Activated naive CD4-positive, alpha-beta T cell treated with anti-CD3 and anti-CD28 coated beads, Interleukin-2, amount 10 ng/mL, durations not matched to agents 7 days and 5 days (primary cell): ENCODE results near the gene ITGA6.
"Not testable (repeated sequence)": the region's sequence is repeated elsewhere in the genome, so short reads cannot be mapped to it uniquely, and the experiment has no call there.

Experiments used
- CTCF ChIA-PET: fragments of 350-600 bp; sonication (Branson Sonifier 250); formaldehyde crosslinking; loops from one replicate; lab custom pipeline; 2021; ENCODE audit warnings: antibody characterized with exemption; lab: Charles Lee
- DNase-seq: peaks from one replicate; pipeline ENCODE4 v3.0.0-alpha.2; 2020
- H3K27ac Mint-ChIP-seq: one replicate; pipeline ENCODE4 v1.8.0; 2021; ENCODE audit warnings: mild to moderate bottlenecking, moderate library complexity, mixed read lengths
- H3K27me3 Mint-ChIP-seq: one replicate; pipeline ENCODE4 v1.8.0; 2021; ENCODE audit warnings: mild to moderate bottlenecking, mixed read lengths
- H3K36me3 Mint-ChIP-seq: one replicate; pipeline ENCODE4 v1.8.0; 2021; ENCODE audit warnings: mixed read lengths
- H3K4me1 Mint-ChIP-seq: one replicate; pipeline ENCODE4 v1.8.0; 2021; ENCODE audit warnings: mixed read lengths
- H3K4me3 Mint-ChIP-seq: one replicate; pipeline ENCODE4 v1.8.0; 2021; ENCODE audit warnings: mild to moderate bottlenecking, moderate library complexity, mixed read lengths
- H3K9me3 Mint-ChIP-seq: one replicate; pipeline ENCODE4 v1.8.0; 2021; ENCODE audit warnings: mixed read lengths

Gene ITGA6

GRCh38 chr2:172512810-172513523 is 85.6 kb downstream of the ITGA6 start:
- CTCF ChIA-PET: no interaction called here
- H3K4me3 Mint-ChIP-seq: no peak overlapping the region
- peaks cover 66% of the 10 kb centered on the region for H3K36me3 Mint-ChIP-seq
- H3K4me1 Mint-ChIP-seq: peaks cover 19% of the 10 kb centered on the region
- no peaks in the 10 kb centered on the region for H3K27me3 Mint-ChIP-seq
- DNase-seq: no peak
- no peak overlapping the region for H3K27ac Mint-ChIP-seq
- H3K9me3 Mint-ChIP-seq: peaks cover 48% of the 10 kb centered on the region

GRCh38 chr2:172513524-172513900 is 86.1 kb downstream of the ITGA6 start:
- peaks cover 52% of the 10 kb centered on the region for H3K9me3 Mint-ChIP-seq
- H3K27ac Mint-ChIP-seq: no peak overlapping the region
- CTCF ChIA-PET: no interaction called here
- H3K4me3 Mint-ChIP-seq: no peak overlapping the region
- peaks cover 18% of the 10 kb centered on the region for H3K4me1 Mint-ChIP-seq
- H3K36me3 Mint-ChIP-seq: peaks cover 60% of the 10 kb centered on the region
- no peaks in the 10 kb centered on the region for H3K27me3 Mint-ChIP-seq
- DNase-seq: no peak

- H3K27ac Mint-ChIP-seq: no peak overlapping the region
- CTCF ChIA-PET: no interaction called here
- no peak for DNase-seq
- peaks cover 60% of the 10 kb centered on the region for H3K36me3 Mint-ChIP-seq
- H3K27me3 Mint-ChIP-seq: no peaks in the 10 kb centered on the region
- H3K4me3 Mint-ChIP-seq: no peak overlapping the region
- peaks cover 17% of the 10 kb centered on the region for H3K4me1 Mint-ChIP-seq
- H3K9me3 Mint-ChIP-seq: peaks cover 58% of the 10 kb centered on the region
These were observed 86.7 kb downstream of the ITGA6 start for GRCh38 chr2:172513935-172514586.

GRCh38 chr2:172516299-172516698 is 88.9 kb downstream of the ITGA6 start:
- no peak for DNase-seq
- Mint-ChIP-seq H3K9me3 (peaks cover 66% of the 10 kb centered on the region), H3K27ac (no peak overlapping the region), H3K4me3 (no peak overlapping the region), H3K4me1 (peaks cover 4% of the 10 kb centered on the region), H3K36me3 (peaks cover 60% of the 10 kb centered on the region), H3K27me3 (no peaks in the 10 kb centered on the region)
- CTCF ChIA-PET: no interaction called here

- CTCF ChIA-PET: no interaction called here
- H3K4me3 Mint-ChIP-seq: no peak overlapping the region
These were observed 91.6 kb downstream of the ITGA6 start for GRCh38 chr2:172518995-172519394.

GRCh38 chr2:172525601-172526000 is 98.2 kb downstream of the ITGA6 start:
- H3K36me3 Mint-ChIP-seq: peaks cover 59% of the 10 kb centered on the region
- CTCF ChIA-PET: no interaction called here
- DNase-seq: no peak

More at GRCh38 chr2:172518995-172519394, 91.6 kb downstream of the ITGA6 start:
- H3K36me3 Mint-ChIP-seq: peaks cover 49% of the 10 kb centered on the region
- peaks cover 48% of the 10 kb centered on the region for H3K9me3 Mint-ChIP-seq
- no peak overlapping the region for H3K27ac Mint-ChIP-seq
- DNase-seq: no peak
- H3K4me1 Mint-ChIP-seq: no peaks in the 10 kb centered on the region
- H3K27me3 Mint-ChIP-seq: no peaks in the 10 kb centered on the region

GRCh38 chr2:172531309-172531708 is 103.9 kb downstream of the ITGA6 start:
- CTCF ChIA-PET: no interaction called here
- Mint-ChIP-seq H3K27me3 (no peaks in the 10 kb centered on the region), H3K36me3 (peaks cover 71% of the 10 kb centered on the region), H3K4me1 (no peaks in the 10 kb centered on the region), H3K4me3 (no peak overlapping the region), H3K27ac (no peak overlapping the region), H3K9me3 (peaks cover 64% of the 10 kb centered on the region)
- DNase-seq: no peak

More at GRCh38 chr2:172525601-172526000, 98.2 kb downstream of the ITGA6 start:
- no peak overlapping the region for H3K4me3 Mint-ChIP-seq
- no peaks in the 10 kb centered on the region for H3K4me1 Mint-ChIP-seq
- no peaks in the 10 kb centered on the region for H3K27me3 Mint-ChIP-seq
- H3K27ac Mint-ChIP-seq: no peak overlapping the region
- peaks cover 56% of the 10 kb centered on the region for H3K9me3 Mint-ChIP-seq

- H3K27me3 Mint-ChIP-seq, DNase-seq, CTCF ChIA-PET, H3K4me3 Mint-ChIP-seq, H3K4me1 Mint-ChIP-seq, H3K27ac Mint-ChIP-seq: not testable (repeated sequence)
- Mint-ChIP-seq H3K36me3 (peaks cover 73% of the 10 kb centered on the region), H3K9me3 (peaks cover 66% of the 10 kb centered on the region)
These were observed 105.1 kb downstream of the ITGA6 start for GRCh38 chr2:172532461-172532860.

- H3K9me3 Mint-ChIP-seq: peaks cover 58% of the 10 kb centered on the region
- H3K36me3 Mint-ChIP-seq: peaks cover 63% of the 10 kb centered on the region
- no peak overlapping the region for H3K4me3 Mint-ChIP-seq
- CTCF ChIA-PET: no interaction called here
- DNase-seq: no peak
- H3K4me1 Mint-ChIP-seq: no peaks in the 10 kb centered on the region
- no peaks in the 10 kb centered on the region for H3K27me3 Mint-ChIP-seq
- H3K27ac Mint-ChIP-seq: no peak overlapping the region
These were observed 106.3 kb downstream of the ITGA6 start for GRCh38 chr2:172533687-172534086.

GRCh38 chr2:172535119-172535518 is 107.7 kb downstream of the ITGA6 start:
- CTCF ChIA-PET: no interaction called here
- Mint-ChIP-seq H3K27ac (no peak overlapping the region), H3K36me3 (peaks cover 59% of the 10 kb centered on the region), H3K27me3 (no peaks in the 10 kb centered on the region), H3K4me1 (no peaks in the 10 kb centered on the region), H3K9me3 (peaks cover 61% of the 10 kb centered on the region), H3K4me3 (no peak overlapping the region)
- DNase-seq: no peak

- H3K27me3 Mint-ChIP-seq, H3K4me3 Mint-ChIP-seq: not testable (repeated sequence)
These were observed 110.5 kb downstream of the ITGA6 start for GRCh38 chr2:172537851-172538250.

GRCh38 chr2:172539767-172540166 is 112.4 kb downstream of the ITGA6 start:
- Mint-ChIP-seq H3K9me3 (peaks cover 45% of the 10 kb centered on the region), H3K36me3 (peaks cover 58% of the 10 kb centered on the region), H3K27ac (no peak overlapping the region), H3K4me1 (no peaks in the 10 kb centered on the region), H3K27me3 (peaks cover 10% of the 10 kb centered on the region), H3K4me3 (no peak overlapping the region)
- DNase-seq: no peak
- CTCF ChIA-PET: no interaction called here

More at GRCh38 chr2:172537851-172538250, 110.5 kb downstream of the ITGA6 start:
- H3K4me1 Mint-ChIP-seq, CTCF ChIA-PET, DNase-seq, H3K27ac Mint-ChIP-seq: not testable (repeated sequence)
- Mint-ChIP-seq H3K9me3 (peaks cover 47% of the 10 kb centered on the region), H3K36me3 (peaks cover 57% of the 10 kb centered on the region)

- CTCF ChIA-PET: no interaction called here
- Mint-ChIP-seq H3K9me3 (peaks cover 41% of the 10 kb centered on the region), H3K4me3 (no peak overlapping the region), H3K27ac (no peak overlapping the region), H3K36me3 (peaks cover 56% of the 10 kb centered on the region), H3K4me1 (no peaks in the 10 kb centered on the region), H3K27me3 (peaks cover 10% of the 10 kb centered on the region)
- no peak for DNase-seq
These were observed 113.0 kb downstream of the ITGA6 start for GRCh38 chr2:172540421-172540820.

GRCh38 chr2:172545408-172546075 is 118.2 kb downstream of the ITGA6 start:
- H3K4me1 Mint-ChIP-seq: peaks cover 21% of the 10 kb centered on the region
- CTCF ChIA-PET: no interaction called here

More at GRCh38 chr2:172545408-172546075, 118.2 kb downstream of the ITGA6 start:
- Mint-ChIP-seq H3K27me3 (peaks cover 10% of the 10 kb centered on the region), H3K4me3 (no peak overlapping the region), H3K9me3 (peaks cover 46% of the 10 kb centered on the region), H3K36me3 (peaks cover 69% of the 10 kb centered on the region), H3K27ac (no peak overlapping the region)
- no peak for DNase-seq
